Thyroid gland (tissue), 4 donors: ENCODE data around the gene LSM14A.

Source experiments
- POLR2A ChIP-seq, 2 donors: fragments of 450-650 bp; IDR thresholded peaks; one replicate each; pipeline ENCODE4 v1.6.1; 2017; ENCODE audit warnings: antibody characterized with exemption in 2 of 2, mild to moderate bottlenecking in 2 of 2, moderate library complexity in 1 of 2
- TF ChIP-seq, protein P1 (sequence below), 6 experiments: fragments of 200-600 bp in 3 of 6; fragments of 450-650 bp in 3 of 6; sonication (generic) in 3 of 6; IDR thresholded peaks; one replicate each; pipeline ENCODE4 v1.5.1; 2016 to 2019; ENCODE audit warnings: antibody characterized with exemption in 6 of 6, mild to moderate bottlenecking in 2 of 6, inconsistent platforms in 1 of 6, moderate library complexity in 1 of 6

DNA sequence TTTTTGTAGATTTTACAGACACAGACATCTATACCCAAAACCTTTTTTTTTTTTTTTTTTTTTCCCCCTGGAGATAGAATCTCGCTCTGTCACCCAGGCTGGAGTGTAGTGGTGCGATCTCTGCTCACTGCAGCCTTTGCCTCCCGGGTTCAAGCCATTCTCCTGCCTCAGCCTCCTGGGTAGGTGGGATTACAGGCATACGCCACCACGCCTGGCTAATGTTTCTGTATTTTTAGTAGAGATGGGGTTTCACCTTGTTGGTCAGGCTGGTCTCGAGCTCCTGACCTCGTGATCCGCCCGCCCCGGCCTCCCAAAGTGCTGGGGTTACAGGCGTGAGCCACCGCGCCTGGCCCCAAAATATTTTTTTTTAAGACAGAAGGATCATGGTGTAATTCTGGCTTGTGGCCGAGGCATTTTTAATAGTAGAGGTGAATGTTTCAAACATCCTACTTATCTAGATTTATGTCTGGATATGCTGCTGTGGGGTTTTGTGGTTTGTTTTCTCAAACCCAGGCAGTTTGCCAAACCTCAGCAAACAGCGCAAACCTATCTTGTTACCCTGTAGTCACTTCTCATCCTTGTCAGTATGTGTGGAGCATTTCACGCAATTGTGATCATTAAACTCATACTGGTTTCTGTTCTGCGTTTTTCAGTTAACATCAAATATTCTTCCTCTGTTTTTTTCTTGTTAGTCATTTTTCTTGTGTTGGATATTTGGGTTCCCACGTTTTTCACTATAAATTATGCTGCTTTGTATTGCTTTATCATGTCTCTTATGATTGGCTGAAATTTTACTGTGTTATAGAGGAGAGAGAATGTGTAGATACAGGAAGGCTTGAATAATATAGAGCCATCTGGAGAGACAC, 45.9 kb downstream of the LSM14A start:
- TF ChIP-seq, protein P1, sequence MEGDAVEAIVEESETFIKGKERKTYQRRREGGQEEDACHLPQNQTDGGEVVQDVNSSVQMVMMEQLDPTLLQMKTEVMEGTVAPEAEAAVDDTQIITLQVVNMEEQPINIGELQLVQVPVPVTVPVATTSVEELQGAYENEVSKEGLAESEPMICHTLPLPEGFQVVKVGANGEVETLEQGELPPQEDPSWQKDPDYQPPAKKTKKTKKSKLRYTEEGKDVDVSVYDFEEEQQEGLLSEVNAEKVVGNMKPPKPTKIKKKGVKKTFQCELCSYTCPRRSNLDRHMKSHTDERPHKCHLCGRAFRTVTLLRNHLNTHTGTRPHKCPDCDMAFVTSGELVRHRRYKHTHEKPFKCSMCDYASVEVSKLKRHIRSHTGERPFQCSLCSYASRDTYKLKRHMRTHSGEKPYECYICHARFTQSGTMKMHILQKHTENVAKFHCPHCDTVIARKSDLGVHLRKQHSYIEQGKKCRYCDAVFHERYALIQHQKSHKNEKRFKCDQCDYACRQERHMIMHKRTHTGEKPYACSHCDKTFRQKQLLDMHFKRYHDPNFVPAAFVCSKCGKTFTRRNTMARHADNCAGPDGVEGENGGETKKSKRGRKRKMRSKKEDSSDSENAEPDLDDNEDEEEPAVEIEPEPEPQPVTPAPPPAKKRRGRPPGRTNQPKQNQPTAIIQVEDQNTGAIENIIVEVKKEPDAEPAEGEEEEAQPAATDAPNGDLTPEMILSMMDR (IDR thresholded peaks at IDR 0.05) = no peak
- no peak for TF ChIP-seq POLR2A (IDR thresholded peaks at IDR 0.05)
